Spleen (tissue), 11 donors: ENCODE data around the gene NKD1. TPM values are rescaled to one million over a fixed set of nuclear protein-coding genes. Genes with fewer than 3 reads are reported as not detected.

Experiments used
- DNase-seq: peaks from one replicate; pipeline ENCODE4 v3.0.0-alpha.2; 2020
- H3K27ac ChIP-seq, 8 donors: fragments of 200-600 bp; sonication (generic) in 7 of 8; 1 replicate in 4 of 8; 2 replicates in 4 of 8; pipeline versions ENCODE4 v1.5.0 to v1.8.0; 2016 to 2021; ENCODE audit warnings: inconsistent platforms in 4 of 8, mild to moderate bottlenecking in 4 of 8, moderate library complexity in 1 of 8
- H3K27me3 ChIP-seq, 7 donors: fragments of 200-600 bp; sonication (generic) in 6 of 7; replicated peaks in 1 of 7; 1 replicate in 4 of 7; 2 replicates in 3 of 7; pipeline versions ENCODE4 v1.5.0 to v1.8.0; 2016 to 2021; ENCODE audit warnings: inconsistent platforms in 3 of 7, mild to moderate bottlenecking in 1 of 7
- H3K36me3 ChIP-seq, 6 donors: fragments of 200-600 bp; sonication (generic) in 5 of 6; 1 replicate in 4 of 6; 2 replicates in 2 of 6; pipeline versions ENCODE4 v1.5.0 to v1.8.0; 2016 to 2021; ENCODE audit warnings: inconsistent platforms in 2 of 6
- H3K4me1 ChIP-seq, 6 donors: fragments of 200-600 bp; sonication (generic) in 5 of 6; 1 replicate in 3 of 6; 2 replicates in 3 of 6; pipeline versions ENCODE4 v1.5.0 to v1.8.0; 2016 to 2021; ENCODE audit warnings: inconsistent platforms in 3 of 6
- H3K4me3 ChIP-seq, 8 donors: fragments of 200-600 bp; sonication (generic) in 7 of 8; 1 replicate in 4 of 8; 2 replicates in 4 of 8; pipeline versions ENCODE4 v1.5.0 to v1.8.0; 2016 to 2021; ENCODE audit warnings: inconsistent platforms in 4 of 8, mild to moderate bottlenecking in 4 of 8, moderate library complexity in 2 of 8
- H3K9me3 ChIP-seq, 8 donors: fragments of 200-600 bp; sonication (generic) in 7 of 8; 1 replicate in 4 of 8; 2 replicates in 4 of 8; pipeline versions ENCODE4 v1.5.0 to v1.8.0; 2016 to 2021; ENCODE audit warnings: inconsistent platforms in 4 of 8
- CTCF ChIP-seq, 11 experiments: fragments of 200-600 bp in 7 of 11; fragments of 450-650 bp in 4 of 11; sonication (generic) in 4 of 11; IDR thresholded peaks in 8 of 11; conservative IDR thresholded peaks in 3 of 11; 1 replicate in 7 of 11; 2 replicates in 4 of 11; pipeline versions ENCODE4 v1.4.0 to v1.8.0; 2016 to 2021; ENCODE audit warnings: antibody characterized with exemption in 11 of 11, inconsistent platforms in 4 of 11, mild to moderate bottlenecking in 1 of 11
- POLR2A ChIP-seq, 3 donors: fragments of 450-650 bp; IDR thresholded peaks; one replicate each; pipeline ENCODE4 v1.5.1; 2017; ENCODE audit warnings: antibody characterized with exemption in 3 of 3, mild to moderate bottlenecking in 1 of 3
- POLR2AphosphoS5 ChIP-seq, 3 donors: sonication (generic); formaldehyde crosslinking; IDR thresholded peaks; one replicate each; pipeline ENCODE4 v1.5.1; 2017; ENCODE audit warnings: antibody characterized with exemption in 3 of 3
- WGBS, 5 donors: extraction: QIAGEN DNeasy Blood & Tissue Kit in 3 of 5; methylation state at CpG; one replicate each; pipeline versions ENCODE4 v1.1.5 to v1.1.7; 2013 to 2018; 5-methylcytosine and 5-hydroxymethylcytosine counted together
- intact Hi-C: fragments of 100-400 bp; cut with DNase I; formaldehyde crosslinking; loops from one replicate; pipeline ENCODE4 v1.15.0; 2023; ENCODE audit warnings: low total_unique reads
- polyA plus RNA-seq, 3 donors: library from polyadenylated mRNA; stranded (reverse); fragments of 200-250 nt; gene quantifications; one replicate each; pipeline ENCODE4 v1.2.1, GENCODE V29; 2013
- total RNA-seq, 7 donors: library from RNA; depleted of rRNA in 3 of 7; stranded (reverse); fragments of >200 nt in 3 of 7; fragmentation: NEBNext Ultra II Directional in 4 of 7; extraction: Animal tissue kit (Norgen Biotek cat#: 25700) in 4 of 7; gene quantifications; one replicate each; pipeline versions ENCODE4 v1.1.0 to v1.2.1, GENCODE V29; 2016 to 2021
- donor health status: healthy with polysubstance abuse.
- donor health status: DM: no; HTN: no; CAD: no; lungs with moderate emphysema.
- donor health status: DM: no; HTN: no; CAD: no.
- donor health status: Bipolar disorder and iron deficiency.
- donor health status: healthy.
- donor health status: DM: no; HTN: no; CAD: no.
- donor health status: DM: yes; HTN: yes; CAD: no.

NKD1 gene
- total and polyA plus RNA-seq, 10 donors = 0.11 to 15.2 (median 3.6) TPM

GRCh38 chr16:50635505-50636392 is 87.6 kb downstream of the NKD1 start:
- TF ChIP-seq CTCF (IDR thresholded peaks at IDR 0.05 in 8 of 11, conservative IDR thresholded peaks at IDR 0.05 in 3 of 11) = no peak
- TF ChIP-seq POLR2AphosphoS5 (IDR thresholded peaks at IDR 0.05) = no peak
- no peak for TF ChIP-seq POLR2A (IDR thresholded peaks at IDR 0.05)
- H3K4me1 ChIP-seq = no peaks in the 10 kb centered on the region
- no peaks in the 10 kb centered on the region for H3K9me3 ChIP-seq
- intact Hi-C loops = no loop called here
- H3K4me3 ChIP-seq = no peak overlapping the region
- H3K27ac ChIP-seq = no peak overlapping the region
- H3K36me3 ChIP-seq = peaks cover 0 to 6% (median 0%) of the 10 kb centered on the region in 6 donors
- no peak for DNase-seq
- 59 to 68% (median 66%) methylated on average over 17 of the region's 17 CpGs for WGBS, 5 donors
- peaks cover 0 to 7% (median 0%) of the 10 kb centered on the region in 7 donors for H3K27me3 ChIP-seq

DNA sequence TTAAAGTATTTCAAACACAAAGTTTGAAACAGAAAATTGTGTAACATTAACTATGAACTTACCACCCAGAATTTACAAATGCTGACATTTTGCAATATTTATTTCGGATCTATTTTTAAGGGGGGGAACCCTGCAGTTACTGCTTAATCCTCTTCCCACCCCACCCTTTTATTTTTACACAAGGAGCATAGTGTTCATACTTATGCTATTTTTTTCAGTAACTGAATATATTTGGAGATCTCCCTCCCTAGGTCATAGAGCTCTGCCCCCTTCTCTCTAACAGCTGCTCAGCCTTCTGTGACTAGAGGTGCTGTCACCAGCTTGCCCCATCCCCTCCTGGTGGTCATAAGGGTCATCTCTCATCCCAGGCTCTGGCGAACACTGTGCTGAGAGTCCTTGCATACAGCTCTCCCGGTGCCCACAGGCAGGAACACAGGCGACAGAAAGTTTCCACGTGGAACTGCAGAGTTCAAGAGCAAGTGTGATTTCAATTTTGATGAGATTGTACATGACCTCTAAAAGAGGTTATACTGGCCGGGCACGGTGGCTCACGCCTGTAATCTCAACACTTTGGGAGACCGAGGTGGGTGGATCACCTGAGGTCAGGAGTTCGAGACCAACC is 88.7 kb downstream of the NKD1 start:
- DNase-seq = no peak
- intact Hi-C loops = no loop called here
- H3K9me3 ChIP-seq = no peaks in the 10 kb centered on the region
- peaks cover 0 to 6% (median 0%) of the 10 kb centered on the region in 6 donors for H3K36me3 ChIP-seq
- H3K27me3 ChIP-seq = peaks cover 0 to 13% (median 0%) of the 10 kb centered on the region in 7 donors
- H3K4me1 ChIP-seq = no peaks in the 10 kb centered on the region
- no peak for TF ChIP-seq POLR2A (IDR thresholded peaks at IDR 0.05)
- TF ChIP-seq POLR2AphosphoS5 (IDR thresholded peaks at IDR 0.05) = no peak
- TF ChIP-seq CTCF (IDR thresholded peaks at IDR 0.05 in 8 of 11, conservative IDR thresholded peaks at IDR 0.05 in 3 of 11) = no peak
- H3K27ac ChIP-seq = no peak overlapping the region
- WGBS, 5 donors = 88 to 94% (median 90%) methylated on average over 10 of the region's 10 CpGs
- H3K4me3 ChIP-seq = no peak overlapping the region

GRCh38 chr16:50637716-50638602 is 89.8 kb downstream of the NKD1 start:
- Histone ChIP-seq H3K4me3 (no peak overlapping the region), H3K4me1 (no peaks in the 10 kb centered on the region), H3K36me3 (peaks cover 0 to 6% (median 0%) of the 10 kb centered on the region in 6 donors), H3K27ac (no peak overlapping the region), H3K27me3 (peaks cover 0 to 13% (median 0%) of the 10 kb centered on the region in 7 donors), H3K9me3 (no peaks in the 10 kb centered on the region)
- WGBS, 5 donors = 77 to 84% (median 81%) methylated on average over 13 of the region's 13 CpGs
- intact Hi-C loops = no loop called here
- no peak for TF ChIP-seq POLR2AphosphoS5 (IDR thresholded peaks at IDR 0.05)
- TF ChIP-seq POLR2A (IDR thresholded peaks at IDR 0.05) = no peak
- no peak for TF ChIP-seq CTCF (IDR thresholded peaks at IDR 0.05 in 8 of 11, conservative IDR thresholded peaks at IDR 0.05 in 3 of 11)
- no peak for DNase-seq
